Measurements from ENCODE around the gene SHOC2. TPM values are rescaled to one million over a fixed set of nuclear protein-coding genes. Genes with fewer than 3 reads are reported as not detected.
A peak's percentile ranks its signal among the peaks of the same experiment; 100 is the strongest.

The SHOC2 gene
- total and polyA plus RNA-seq, 9 of the 15 experiments (the other 6 are each of a cell fraction or from before 2014, with no cell fraction given), result 9.2 to 17.5 (median 14.9) TPM

- no peak for TF ChIP-seq ZBTB2 (IDR thresholded peaks at IDR 0.05)
- TF ChIP-seq TAF1 (IDR thresholded peaks at IDR 0.05; ENCODE audit: control insufficient read depth, extremely low read depth, insufficient read depth, low read length, severe bottlenecking), result peak; percentile 73
- TF ChIP-seq EWSR1 (IDR thresholded peaks at IDR 0.05; ENCODE audit: borderline replicate concordance, low read depth, partially characterized antibody), result no peak
- 0 out of 2 replicates have a peak, but pooled peaks have one; percentile 18 for TF ChIP-seq PBX2 (CRISPR knock-in tag; IDR thresholded peaks at IDR 0.05; ENCODE audit: low read depth)
- TF ChIP-seq PBX2 (tag; conservative IDR thresholded peaks at IDR 0.05; ENCODE audit: low read depth), result no peak; the same call in 1 of the 2 replicates
- no peak for TF ChIP-seq MYBL2 (IDR thresholded peaks at IDR 0.05; ENCODE audit: low read depth)
- no peak for TF ChIP-seq MYBL2 (CRISPR knock-in tag; IDR thresholded peaks at IDR 0.05; ENCODE audit: borderline replicate concordance)
- TF ChIP-seq POLR2AphosphoS5 (IDR thresholded peaks at IDR 0.05; ENCODE audit: control insufficient read depth, insufficient read depth, low read depth, low read length), result peak; percentile 58
- peak; percentile 97 for TF ChIP-seq RBFOX2 (IDR thresholded peaks at IDR 0.05; ENCODE audit: low read depth, low read length)
- no peak for TF ChIP-seq PHF21A (IDR thresholded peaks at IDR 0.05; ENCODE audit: borderline replicate concordance, low read depth)
- no peak for TF ChIP-seq HINFP (tag; conservative IDR thresholded peaks at IDR 0.05; ENCODE audit: low read depth)
- no peak for TF ChIP-seq BCOR (IDR thresholded peaks at IDR 0.05)
- TF ChIP-seq MED1 (CRISPR knock-in tag; IDR thresholded peaks at IDR 0.05; ENCODE audit: borderline replicate concordance), result no peak
- peak; percentile 40 for TF ChIP-seq C11orf30 (IDR thresholded peaks at IDR 0.05; ENCODE audit: low read depth)
- 0 out of 4 replicates have a peak, but pooled peaks of 1 of the 2 experiments have one; percentile 17 for TF ChIP-seq TBL1XR1 (IDR thresholded peaks at IDR 0.05; ENCODE audit: low read length in 2 of 2)
- TF ChIP-seq ZNF143 (CRISPR knock-in tag; IDR thresholded peaks at IDR 0.05), result no peak
- TF ChIP-seq POLR2B (IDR thresholded peaks at IDR 0.05; ENCODE audit: low read depth, partially characterized antibody), result peak; percentile 71
- peak; percentile 77 for TF ChIP-seq ZNF384 (IDR thresholded peaks at IDR 0.05; ENCODE audit: low read depth, low read length)
- no peak for TF ChIP-seq ZNF707 (CRISPR knock-in tag; conservative IDR thresholded peaks at IDR 0.05)
- TF ChIP-seq ZNF174 (CRISPR knock-in tag; IDR thresholded peaks at IDR 0.05), result no peak
- peak; percentile 91 for TF ChIP-seq PHF8 (IDR thresholded peaks at IDR 0.05; ENCODE audit: borderline replicate concordance, low read length)
- peak; percentile 83 for TF ChIP-seq SUPT5H (IDR thresholded peaks at IDR 0.05)
Observed at GRCh38 chr10:110918643-110919348, 608 bp upstream of the SHOC2 start, which contains the start of gene BBIP1 (continued).

Data from K562 (cell line).